SK-N-SH treated with all-trans-retinoic acid at 6 μM for 48 hours (cell line): ENCODE data around the gene ADM5.

ENCODE experiments used
- ATAC-seq: fragments of 200-7000 bp; cut with Tn5 transposase; 3 replicates; pipeline ENCODE4 v1.9.1; 2020; ENCODE audit warnings: mild to moderate bottlenecking, moderate library complexity
- BACH2 ChIP-seq: fragments of 250-450 bp; sonication (Bioruptor Pico); IDR thresholded peaks from 2 replicates; pipeline ENCODE4 v1.9.0; 2021; ENCODE audit warnings: mild to moderate bottlenecking, borderline replicate concordance
- CREB5 ChIP-seq: fragments of 250-450 bp; sonication (Bioruptor Pico); IDR thresholded peaks from 2 replicates; pipeline ENCODE4 v1.5.1; 2020; ENCODE audit warnings: low read depth, mild to moderate bottlenecking, moderate library complexity
- CSDC2 ChIP-seq: fragments of 250-450 bp; sonication (Bioruptor Pico); IDR thresholded peaks from 2 replicates; pipeline ENCODE4 v1.5.0; 2020; ENCODE audit warnings: mild to moderate bottlenecking, moderate library complexity
- CSRNP3 ChIP-seq: fragments of 250-450 bp; sonication (Bioruptor Pico); IDR thresholded peaks from 2 replicates; pipeline ENCODE4 v1.5.1; 2021; ENCODE audit warnings: mild to moderate bottlenecking, moderate library complexity
- ESRRG ChIP-seq: fragments of 250-450 bp; sonication (Bioruptor Pico); IDR thresholded peaks from 2 replicates; pipeline ENCODE4 v1.6.1; 2021; ENCODE audit warnings: mild to moderate bottlenecking
- GLIS3 ChIP-seq: fragments of 250-450 bp; sonication (Bioruptor Pico); IDR thresholded peaks from 2 replicates; pipeline ENCODE4 v1.5.0; 2020; ENCODE audit warnings: mild to moderate bottlenecking, moderate library complexity
- ISL1 ChIP-seq: fragments of 250-450 bp; sonication (Bioruptor Pico); IDR thresholded peaks from 2 replicates; pipeline ENCODE4 v2.1.2; 2022; ENCODE audit warnings: mild to moderate bottlenecking, moderate library complexity
- OSR1 ChIP-seq: fragments of 250-450 bp; sonication (Bioruptor Pico); IDR thresholded peaks from 2 replicates; pipeline ENCODE4 v1.8.0; 2022; ENCODE audit warnings: moderate library complexity, mild to moderate bottlenecking, inconsistent platforms
- PATZ1 ChIP-seq: fragments of 250-450 bp; sonication (Bioruptor Pico); IDR thresholded peaks from 2 replicates; pipeline ENCODE4 v1.8.0; 2020; ENCODE audit warnings: mild to moderate bottlenecking, moderate library complexity, borderline replicate concordance
- POU6F1 ChIP-seq: fragments of 250-450 bp; sonication (Bioruptor Pico); IDR thresholded peaks from 2 replicates; pipeline ENCODE4 v1.8.0; 2021; ENCODE audit warnings: low read depth, mild to moderate bottlenecking, moderate library complexity, borderline replicate concordance
- PPARA ChIP-seq: fragments of 250-450 bp; sonication (Bioruptor Pico); IDR thresholded peaks from 2 replicates; pipeline ENCODE4 v1.5.0; 2020; ENCODE audit warnings: mild to moderate bottlenecking, borderline replicate concordance
- RARB ChIP-seq: fragments of 250-450 bp; sonication (Bioruptor Pico); IDR thresholded peaks from 2 replicates; pipeline ENCODE4 v1.8.0; 2021; ENCODE audit warnings: mild to moderate bottlenecking, moderate library complexity
- SNAI2 ChIP-seq: fragments of 250-450 bp; sonication (Bioruptor Pico); IDR thresholded peaks from 2 replicates; pipeline ENCODE4 v1.5.0; 2020; ENCODE audit warnings: mild to moderate bottlenecking, moderate library complexity
- TCF4 ChIP-seq: fragments of 250-450 bp; sonication (Bioruptor Pico); IDR thresholded peaks from 2 replicates; pipeline ENCODE4 v1.8.0; 2021; ENCODE audit warnings: mild to moderate bottlenecking, moderate library complexity, borderline replicate concordance
- TOX ChIP-seq: fragments of 250-450 bp; sonication (Bioruptor Pico); IDR thresholded peaks from 2 replicates; pipeline ENCODE4 v1.8.0; 2021; ENCODE audit warnings: mild to moderate bottlenecking, moderate library complexity, borderline replicate concordance
- ZC3H10 ChIP-seq: fragments of 250-450 bp; sonication (Bioruptor Pico); IDR thresholded peaks from 2 replicates; pipeline ENCODE4 v1.5.1; 2021; ENCODE audit warnings: mild to moderate bottlenecking, moderate library complexity
- ZFP3 ChIP-seq: fragments of 250-450 bp; sonication (Bioruptor Pico); IDR thresholded peaks from 2 replicates; pipeline ENCODE4 v1.5.0; 2020; ENCODE audit warnings: mild to moderate bottlenecking, moderate library complexity
- ZNF565 ChIP-seq: fragments of 450-650 bp; formaldehyde crosslinking; conservative IDR thresholded peaks from 2 replicates; pipeline ENCODE4 v1.5.0; 2020; ENCODE audit warnings: low read depth, mild to moderate bottlenecking, moderate library complexity
- ZNF70 ChIP-seq: fragments of 450-650 bp; formaldehyde crosslinking; IDR thresholded peaks from 2 replicates; pipeline ENCODE4 v1.5.0; 2020; ENCODE audit warnings: mild to moderate bottlenecking, moderate library complexity

ADM5 gene

GRCh38 chr19:49689133-49690078, at the start of gene ADM5:
Gene ADM5, plus strand, starts transcription at chr19:49689594. Its CDS starts 244 bp downstream, at chr19:49689838.
- peak; percentile 69 for ATAC-seq
- no peak for TF ChIP-seq TOX (CRISPR knock-in tag)
- TF ChIP-seq OSR1 = no peak
- TF ChIP-seq CSDC2 (CRISPR knock-in tag) = no peak
- TF ChIP-seq POU6F1 (CRISPR knock-in tag) = no peak
- no peak for TF ChIP-seq ISL1 (CRISPR knock-in tag)
- TF ChIP-seq RARB = no peak
- TF ChIP-seq ZFP3 (CRISPR knock-in tag) = no peak
- no peak for TF ChIP-seq GLIS3 (CRISPR knock-in tag)
- no peak for TF ChIP-seq CSRNP3
- TF ChIP-seq ZNF565 (CRISPR knock-in tag) = no peak
- no peak for TF ChIP-seq ZNF70 (CRISPR knock-in tag)
- TF ChIP-seq ZC3H10 (CRISPR knock-in tag) = no peak
- no peak for TF ChIP-seq ESRRG (CRISPR knock-in tag)
- TF ChIP-seq CREB5 (CRISPR knock-in tag) = no peak
- no peak for TF ChIP-seq BACH2 (CRISPR knock-in tag)
- TF ChIP-seq TCF4 = no peak
- TF ChIP-seq PATZ1 (CRISPR knock-in tag) = no peak
- TF ChIP-seq PPARA (CRISPR knock-in tag) = no peak
- TF ChIP-seq, all 23 proteins: peak for 0

- peak; percentile 79 for ATAC-seq
- no peak for TF ChIP-seq SNAI2 (CRISPR knock-in tag)
- TF ChIP-seq CREB5 (CRISPR knock-in tag) = no peak
- TF ChIP-seq ZNF565 (CRISPR knock-in tag) = no peak
- peak; percentile 76; the same call in 1 of the 2 replicates for TF ChIP-seq PATZ1 (CRISPR knock-in tag)
These were observed 49.1 kb upstream of the ADM5 start, which contains the start of gene RRAS for GRCh38 chr19:49640113-49640898. Gene RRAS, minus strand, starts transcription at chr19:49640143. Its CDS starts 45 bp downstream, at chr19:49640098.
